GM10266 (cell line): ENCODE measurements around the gene GABPB2.

Source experiments
- DNase-seq: peaks from one replicate; pipeline ENCODE4 v3.0.0; 2012; ENCODE audit errors: extremely low spot score
- TF ChIP-seq, protein P1 (sequence below): IDR thresholded peaks from 2 replicates; pipeline ENCODE4 v1.5.1; 2012; ENCODE audit warnings: mild to moderate bottlenecking, low read depth; ENCODE audit not compliant: control insufficient read depth, insufficient read depth; ENCODE audit errors: missing control alignments

The GABPB2 gene

GRCh38 chr1:151050051-151050688, 20.4 kb upstream of the GABPB2 start:
- DNase-seq, result no peak
- TF ChIP-seq, protein P1, sequence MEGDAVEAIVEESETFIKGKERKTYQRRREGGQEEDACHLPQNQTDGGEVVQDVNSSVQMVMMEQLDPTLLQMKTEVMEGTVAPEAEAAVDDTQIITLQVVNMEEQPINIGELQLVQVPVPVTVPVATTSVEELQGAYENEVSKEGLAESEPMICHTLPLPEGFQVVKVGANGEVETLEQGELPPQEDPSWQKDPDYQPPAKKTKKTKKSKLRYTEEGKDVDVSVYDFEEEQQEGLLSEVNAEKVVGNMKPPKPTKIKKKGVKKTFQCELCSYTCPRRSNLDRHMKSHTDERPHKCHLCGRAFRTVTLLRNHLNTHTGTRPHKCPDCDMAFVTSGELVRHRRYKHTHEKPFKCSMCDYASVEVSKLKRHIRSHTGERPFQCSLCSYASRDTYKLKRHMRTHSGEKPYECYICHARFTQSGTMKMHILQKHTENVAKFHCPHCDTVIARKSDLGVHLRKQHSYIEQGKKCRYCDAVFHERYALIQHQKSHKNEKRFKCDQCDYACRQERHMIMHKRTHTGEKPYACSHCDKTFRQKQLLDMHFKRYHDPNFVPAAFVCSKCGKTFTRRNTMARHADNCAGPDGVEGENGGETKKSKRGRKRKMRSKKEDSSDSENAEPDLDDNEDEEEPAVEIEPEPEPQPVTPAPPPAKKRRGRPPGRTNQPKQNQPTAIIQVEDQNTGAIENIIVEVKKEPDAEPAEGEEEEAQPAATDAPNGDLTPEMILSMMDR, result no peak

DNA sequence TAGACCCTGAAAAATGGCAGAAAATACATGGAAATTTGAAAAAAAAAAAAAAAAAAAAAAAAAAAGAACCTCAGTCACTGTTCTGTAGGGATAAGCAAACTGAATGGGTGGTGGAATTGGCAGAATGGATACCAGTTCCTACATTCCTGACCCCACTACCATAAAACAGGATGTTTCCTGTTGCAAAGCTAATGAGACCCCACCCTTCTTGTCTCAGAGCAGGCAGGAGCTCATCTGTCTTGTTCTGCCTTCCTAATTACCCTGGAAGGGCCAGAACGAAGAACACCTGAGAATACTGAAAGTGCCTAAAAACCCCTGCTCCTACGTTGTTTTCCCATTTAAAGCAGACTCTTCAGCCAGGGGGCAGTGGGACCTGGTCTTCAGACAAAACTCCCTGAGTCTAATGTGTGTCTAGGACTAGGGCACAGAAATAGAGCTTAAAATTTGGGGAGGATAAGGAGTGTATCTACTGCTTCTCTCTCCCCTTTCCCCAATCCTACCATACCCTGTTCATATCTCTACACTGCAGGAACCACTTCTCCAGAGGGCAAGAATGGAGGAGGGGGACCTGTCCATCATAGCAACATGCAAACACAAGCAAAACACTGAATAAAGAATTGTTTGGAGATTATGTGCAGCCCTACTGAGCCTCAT, 19.1 kb upstream of the GABPB2 start:
- TF ChIP-seq, protein P1, result no peak
- no peak for DNase-seq

DNA sequence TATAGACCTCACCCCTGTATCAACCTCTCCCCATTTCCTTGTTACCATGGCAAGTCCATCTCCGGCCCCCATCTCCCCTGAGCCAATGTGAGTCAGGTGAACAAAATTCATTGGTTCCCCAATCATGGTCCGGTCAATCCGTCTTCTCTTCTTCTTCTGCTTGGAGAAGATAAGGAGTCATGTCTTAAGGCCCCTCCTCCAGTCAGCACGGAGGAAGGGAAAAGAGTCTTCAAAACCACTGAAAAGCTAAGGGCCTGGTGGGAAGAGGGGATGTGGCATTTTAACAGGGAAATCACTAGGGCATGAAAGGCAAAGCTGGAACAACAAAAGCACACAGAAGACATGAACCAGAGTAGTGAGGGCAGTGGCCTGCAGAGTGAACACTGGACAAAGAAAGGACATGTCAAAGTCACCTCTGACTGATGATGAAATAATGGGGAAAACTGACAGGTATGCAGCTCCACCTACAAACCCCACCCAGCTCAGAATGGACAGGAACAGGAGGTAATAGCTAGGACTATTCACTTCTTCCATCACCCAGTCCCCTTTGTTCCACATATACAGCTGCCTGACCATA, 15.5 kb upstream of the GABPB2 start:
- DNase-seq, result no peak
- TF ChIP-seq, protein P1, result no peak

- no peak for DNase-seq
- TF ChIP-seq, protein P1, result no peak
Observed at GRCh38 chr1:151055581-151055980, 15.0 kb upstream of the GABPB2 start.

DNA sequence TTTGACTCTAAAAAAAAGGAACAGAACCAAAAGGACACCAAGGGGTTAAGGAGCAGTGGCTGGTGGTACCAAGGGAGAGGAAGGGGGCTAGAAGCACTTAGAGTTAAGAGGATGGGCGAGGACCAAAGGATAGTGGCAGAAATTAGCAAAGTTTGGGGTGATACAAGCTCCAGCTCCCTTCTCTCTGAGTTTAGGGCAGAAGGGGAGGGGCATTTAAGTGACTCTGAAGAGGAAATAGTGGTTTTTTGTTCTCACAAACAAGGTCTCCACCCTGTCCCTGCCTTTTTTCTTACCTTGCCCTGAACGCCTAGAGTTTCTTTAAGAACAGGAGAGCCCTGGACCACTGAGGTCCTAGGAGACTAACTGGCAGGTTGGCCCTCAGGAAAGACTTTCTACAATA, 14.4 kb upstream of the GABPB2 start:
- no peak for DNase-seq
- TF ChIP-seq, protein P1, result no peak

- DNase-seq, result no peak
- TF ChIP-seq, protein P1, result no peak
Observed at GRCh38 chr1:151058692-151059091, 11.9 kb upstream of the GABPB2 start.

DNA sequence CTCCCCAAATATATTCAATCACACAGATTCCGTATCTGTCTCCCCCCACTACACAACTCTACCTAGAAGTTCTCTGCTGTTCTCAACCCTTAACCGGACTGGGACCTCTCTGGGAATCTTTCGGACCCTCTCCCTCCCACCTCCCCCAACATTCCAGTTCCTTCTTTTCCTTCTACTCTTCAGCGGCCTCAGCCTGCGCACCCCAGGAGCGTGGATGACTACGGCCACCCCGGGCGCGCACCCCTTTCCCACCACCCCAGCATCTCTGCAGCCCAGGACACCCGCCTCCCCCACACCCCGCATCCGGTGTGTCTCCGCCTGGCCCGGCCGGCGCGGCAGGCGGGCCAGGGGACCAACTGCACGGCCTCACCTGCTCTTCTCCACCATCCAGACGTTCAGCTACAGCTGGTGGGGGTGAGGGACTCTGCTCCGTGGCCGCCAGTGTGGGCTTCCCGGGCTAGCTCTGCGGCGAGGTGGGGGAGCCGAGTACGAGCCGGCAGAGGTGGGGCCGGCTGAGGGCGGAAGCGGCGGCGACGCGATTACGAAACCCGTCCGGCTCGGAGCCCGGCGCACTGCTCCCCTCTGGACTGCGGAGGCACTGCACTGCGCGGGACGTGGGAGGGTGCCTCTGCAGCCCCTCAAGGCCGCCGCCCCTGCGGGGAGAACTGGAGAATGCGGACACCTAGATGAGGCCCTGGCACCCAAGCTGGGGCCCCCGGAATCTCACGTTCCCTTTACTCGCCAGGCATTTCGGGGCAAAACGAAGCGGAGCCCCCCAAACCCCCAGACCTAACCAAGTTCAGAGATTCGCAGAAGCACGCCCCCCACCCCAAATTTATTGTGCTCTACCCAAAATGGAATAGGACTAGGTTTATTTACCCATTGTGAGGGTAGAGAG, 11.2 kb upstream of the GABPB2 start, which contains the start of gene CDC42SE1:
TSS of gene CDC42SE1 (minus strand) at position 514 of the 898 bp plus-strand sequence. CDS start 3,892 bp downstream, outside the sequence.
- peak; percentile 89 for DNase-seq
- TF ChIP-seq, protein P1, result peak; percentile 75
